ENCODE measurements around the gene THADA.
"Not testable (repeated sequence)": the region's sequence is repeated elsewhere in the genome, so short reads cannot be mapped to it uniquely, and the experiment has no call there.

THADA gene

GRCh38 chr2:43198263-43198662, 397.6 kb downstream of the THADA start:
- DNase-seq, result no peak

GRCh38 chr2:43197588-43197896, 398.3 kb downstream of the THADA start:
- no peak for DNase-seq

- no peak for DNase-seq
These were observed 398.9 kb downstream of the THADA start for GRCh38 chr2:43196768-43197587.

- DNase-seq, result no peak
These were observed 401.5 kb downstream of the THADA start for GRCh38 chr2:43194121-43194869.

- DNase-seq, result no peak
These were observed 402.2 kb downstream of the THADA start for GRCh38 chr2:43193652-43194120.

- no peak for DNase-seq
These were observed 402.8 kb downstream of the THADA start for GRCh38 chr2:43192744-43193651.

GRCh38 chr2:43191947-43192516, 403.8 kb downstream of the THADA start:
- DNase-seq, result no peak

- DNase-seq, result no peak
These were observed 405.4 kb downstream of the THADA start for GRCh38 chr2:43190311-43191052.

GRCh38 chr2:43189861-43190260, 406.0 kb downstream of the THADA start:
- DNase-seq, result not testable (repeated sequence)

- DNase-seq, result no peak
These were observed 407.1 kb downstream of the THADA start for GRCh38 chr2:43188561-43189386.

- DNase-seq, result no peak
These were observed 409.0 kb downstream of the THADA start for GRCh38 chr2:43186679-43187374.

GRCh38 chr2:43186321-43186678, 409.5 kb downstream of the THADA start:
- no peak for DNase-seq

GRCh38 chr2:43185146-43185545, 410.7 kb downstream of the THADA start:
- no peak for DNase-seq

GRCh38 chr2:43184339-43184895, 411.4 kb downstream of the THADA start:
- DNase-seq, result no peak

GRCh38 chr2:43183743-43184142, 412.1 kb downstream of the THADA start:
- no peak for DNase-seq

GRCh38 chr2:43180897-43181296, 414.9 kb downstream of the THADA start:
- DNase-seq, result no peak

All from NCI-H774 (cell line).